IMR-90 (cell line): ENCODE data around the gene PITPNC1. TPM values are rescaled to one million over a fixed set of nuclear protein-coding genes. Genes with fewer than 3 reads are reported as not detected.

ENCODE experiments used
- ATAC-seq: fragments of 200-7000 bp; cut with Tn5 transposase; 2 replicates; pipeline ENCODE4 v1.9.1; 2020; ENCODE audit warnings: low read depth, mild to moderate bottlenecking, moderate library complexity
- BruUV-seq: library from RNA; stranded (reverse); fragments of 400-500 nt; replicated peaks from 2 replicates; lab custom pipeline; 2021; lab: Mats Ljungman, UMichigan
- CTCF ChIA-PET: fragments of 300-600 bp; formaldehyde crosslinking; extraction: SDS; loops from one replicate; lab custom pipeline; 2021; ENCODE audit warnings: antibody characterized with exemption; lab: Yijun Ruan, JAX
- POLR2A ChIA-PET: fragments of 300-600 bp; sonication (Branson Sonifier 250); formaldehyde crosslinking; loops from one replicate; lab custom pipeline; 2022; ENCODE audit warnings: antibody characterized with exemption; ENCODE audit not compliant: unreplicated experiment; lab: Charles Lee
- DNase-seq: peaks from one replicate; pipeline ENCODE4 v3.0.0; 2013
- H2AFZ ChIP-seq: replicated peaks from 2 replicates; pipeline ENCODE3; 2013; ENCODE audit warnings: low read length, mild to moderate bottlenecking; ENCODE audit not compliant: poor library complexity
- H2AK5ac ChIP-seq: 2 replicates; pipeline ENCODE4 v1.6.1; 2013; ENCODE audit warnings: low read depth, low read length, inconsistent platforms
- H2AK9ac ChIP-seq: replicated peaks from 2 replicates; pipeline ENCODE3; 2013; ENCODE audit warnings: mild to moderate bottlenecking, low read depth, low read length, moderate library complexity; ENCODE audit not compliant: poor library complexity
- H2BK120ac ChIP-seq: 2 replicates; pipeline ENCODE4 v1.6.1; 2013; ENCODE audit warnings: low read depth, low read length, inconsistent platforms
- H2BK15ac ChIP-seq: 3 replicates; pipeline ENCODE4 v1.6.1; 2013; ENCODE audit warnings: low read depth, low read length, inconsistent platforms
- H2BK20ac ChIP-seq: 2 replicates; pipeline ENCODE4 v1.6.1; 2013; ENCODE audit warnings: low read depth, mild to moderate bottlenecking, inconsistent platforms, low read length, moderate library complexity
- H2BK5ac ChIP-seq: 2 replicates; pipeline ENCODE4 v1.6.1; 2013; ENCODE audit warnings: mild to moderate bottlenecking, low read depth, low read length, inconsistent platforms; ENCODE audit not compliant: poor library complexity, severe bottlenecking
- H3K14ac ChIP-seq: replicated peaks from 2 replicates; pipeline ENCODE4 v1.6.1; 2013; ENCODE audit warnings: low read depth, low read length, inconsistent platforms
- H3K18ac ChIP-seq: 2 replicates; pipeline ENCODE4 v1.6.1; 2013; ENCODE audit warnings: low read depth, low read length, control low read depth
- H3K23ac ChIP-seq: 2 replicates; pipeline ENCODE4 v1.6.1; 2013; ENCODE audit warnings: low read depth, low read length, inconsistent platforms
- H3K27ac ChIP-seq: 2 replicates; pipeline ENCODE4 v1.5.1; 2013; ENCODE audit warnings: mild to moderate bottlenecking, control low read depth, low read length; ENCODE audit not compliant: insufficient read depth
- H3K27me3 ChIP-seq: 2 replicates; pipeline ENCODE4 v1.6.1; 2013; ENCODE audit warnings: low read length; ENCODE audit not compliant: control insufficient read depth, insufficient read depth
- H3K36me3 ChIP-seq: 2 replicates; pipeline ENCODE4 v1.6.1; 2013; ENCODE audit warnings: low read length, mixed read lengths; ENCODE audit not compliant: control insufficient read depth, insufficient read depth
- H3K4ac ChIP-seq: 2 replicates; pipeline ENCODE4 v1.6.1; 2013; ENCODE audit warnings: low read depth, low read length, inconsistent platforms
- H3K4me1 ChIP-seq: 2 replicates; pipeline ENCODE4 v1.6.1; 2013; ENCODE audit warnings: low read length, mixed read lengths; ENCODE audit not compliant: control insufficient read depth, insufficient read depth
- H3K4me2 ChIP-seq: 2 replicates; pipeline ENCODE4 v1.6.1; 2013; ENCODE audit warnings: low read depth, mild to moderate bottlenecking, control low read depth, low read length, moderate library complexity
- H3K4me3 ChIP-seq: 2 replicates; pipeline ENCODE4 v1.5.1; 2013; ENCODE audit warnings: low read depth, mild to moderate bottlenecking, control low read depth, low read length, moderate library complexity; ENCODE audit not compliant: insufficient read depth
- H3K56ac ChIP-seq: 2 replicates; pipeline ENCODE4 v1.6.1; 2013; ENCODE audit warnings: low read length, inconsistent platforms; ENCODE audit not compliant: insufficient read depth; ENCODE audit errors: extremely low read depth
- H3K79me1 ChIP-seq, 2 experiments: 2 replicates each; pipeline ENCODE4 v1.6.1; 2013; ENCODE audit warnings: low read length in 2 of 2, inconsistent platforms in 1 of 2, low read depth in 1 of 2
- H3K9ac ChIP-seq: 2 replicates; pipeline ENCODE4 v1.6.1; 2013; ENCODE audit warnings: low read depth, low read length, control low read depth
- H3K9me1 ChIP-seq: 2 replicates; pipeline ENCODE4 v1.6.1; 2013; ENCODE audit warnings: low read length, inconsistent platforms; ENCODE audit not compliant: insufficient read depth
- H3K9me3 ChIP-seq: 2 replicates; pipeline ENCODE4 v1.6.1; 2013; ENCODE audit warnings: low read length; ENCODE audit not compliant: control insufficient read depth, insufficient read depth
- H4K20me1 ChIP-seq: 2 replicates; pipeline ENCODE4 v1.6.1; 2013; ENCODE audit warnings: low read length, inconsistent platforms; ENCODE audit not compliant: insufficient read depth
- H4K5ac ChIP-seq: 2 replicates; pipeline ENCODE4 v1.6.1; 2013; ENCODE audit warnings: mild to moderate bottlenecking, low read depth, low read length, control low read depth
- H4K8ac ChIP-seq, 2 experiments: 2 replicates each; pipeline ENCODE4 v1.6.1; 2013; ENCODE audit warnings: low read depth in 2 of 2, low read length in 2 of 2, control low read depth in 1 of 2, inconsistent platforms in 1 of 2
- H4K91ac ChIP-seq: 2 replicates; pipeline ENCODE4 v1.6.1; 2013; ENCODE audit warnings: low read depth, low read length, inconsistent platforms; ENCODE audit not compliant: insufficient read depth
- BHLHE40 ChIP-seq: fragments of 150-350 bp; IDR thresholded peaks from 2 replicates; pipeline ENCODE4 v1.6.1; 2016; ENCODE audit warnings: mild to moderate bottlenecking, low read depth, low read length
- CEBPB ChIP-seq: IDR thresholded peaks from 2 replicates; pipeline ENCODE4 v1.6.1; 2012; ENCODE audit warnings: low read depth, low read length, improper control_type of control experiment
- CHD1 ChIP-seq: IDR thresholded peaks from 2 replicates; pipeline ENCODE4 v1.6.1; 2012; ENCODE audit warnings: low read depth, low read length, improper control_type of control experiment
- FOS ChIP-seq: fragments of 150-350 bp; IDR thresholded peaks from 2 replicates; pipeline ENCODE4 v1.6.1; 2016; ENCODE audit warnings: low read depth, low read length
- MAZ ChIP-seq: IDR thresholded peaks from 2 replicates; pipeline ENCODE4 v1.6.1; 2012; ENCODE audit warnings: low read depth, mild to moderate bottlenecking, low read length, improper control_type of control experiment, moderate library complexity, borderline replicate concordance
- MXI1 ChIP-seq: IDR thresholded peaks from 2 replicates; pipeline ENCODE4 v1.6.1; 2012; ENCODE audit warnings: low read depth, mild to moderate bottlenecking, low read length, moderate library complexity, borderline replicate concordance
- POLR2A ChIP-seq: IDR thresholded peaks from 2 replicates; pipeline ENCODE4 v1.6.1; 2012; ENCODE audit warnings: mild to moderate bottlenecking, low read depth, low read length
- RAD21 ChIP-seq: IDR thresholded peaks from 2 replicates; pipeline ENCODE4 v1.6.1; 2012; ENCODE audit warnings: low read length, improper control_type of control experiment
- RCOR1 ChIP-seq: IDR thresholded peaks from 2 replicates; pipeline ENCODE4 v1.6.1; 2012; ENCODE audit warnings: mild to moderate bottlenecking, low read length, improper control_type of control experiment; ENCODE audit not compliant: insufficient replicate concordance
- RFX5 ChIP-seq: IDR thresholded peaks from 2 replicates; pipeline ENCODE4 v1.8.0; 2012; ENCODE audit warnings: low read depth, mild to moderate bottlenecking, low read length, moderate library complexity
- SMC3 ChIP-seq: fragments of 150-350 bp; IDR thresholded peaks from 2 replicates; pipeline ENCODE4 v1.6.1; 2016; ENCODE audit warnings: low read depth, mild to moderate bottlenecking, antibody characterized with exemption, low read length, moderate library complexity
- WGBS, 2 experiments: methylation state at CpG; one replicate each; pipeline versions ENCODE4 v1.1.5 to v1.1.7; 2013; ENCODE audit warnings: missing lambda C conversion rate in 2 of 2; ENCODE audit not compliant: insufficient read length in 1 of 2; ENCODE audit errors: extremely low coverage in 2 of 2; 5-methylcytosine and 5-hydroxymethylcytosine counted together
- dilution Hi-C: fragments of 300-500 bp; cut with HindIII; formaldehyde crosslinking; loops from one replicate; pipeline ENCODE4 v1.14.3; 2018; ENCODE audit warnings: low sequenced_read_pairs; ENCODE audit not compliant: unreplicated experiment
- in situ Hi-C: fragments of 300-500 bp; cut with MboI; formaldehyde crosslinking; loops from 3 replicates; pipeline ENCODE4 v1.14.3; 2019; ENCODE audit warnings: low sequenced_read_pairs, inconsistent platforms, mixed read lengths
- intact Hi-C: fragments of 100-400 bp; cut with micrococcal nuclease; formaldehyde crosslinking; loops from 2 replicates; pipeline ENCODE4 v1.10.0; 2022
- polyA plus RNA-seq, 3 experiments: library from polyadenylated mRNA; depleted of rRNA; stranded (reverse); fragments of >200 nt; gene quantifications; 2 replicates each; pipeline ENCODE4 v1.2.3, GENCODE V29; 2012; ENCODE audit warnings: low replicate concordance in 1 of 3
- total RNA-seq: library from RNA; depleted of rRNA; stranded (reverse); fragments of >200 nt; gene quantifications from 2 replicates; pipeline ENCODE4 v1.2.3, GENCODE V29; 2012
- TF ChIP-seq, protein P1 (sequence below): fragments of 150-350 bp; IDR thresholded peaks from 2 replicates; pipeline ENCODE4 v1.6.1; 2016; ENCODE audit warnings: low read depth, mild to moderate bottlenecking, low read length, moderate library complexity, borderline replicate concordance
- TF ChIP-seq, protein P2 (sequence below): fragments of 150-350 bp; IDR thresholded peaks from 2 replicates; pipeline ENCODE4 v1.6.1; 2017; ENCODE audit warnings: mild to moderate bottlenecking, antibody characterized with exemption, low read length, low read depth
- TF ChIP-seq, protein P3 (sequence below): conservative IDR thresholded peaks from 2 replicates; pipeline ENCODE4 v1.5.1; 2012; ENCODE audit warnings: mild to moderate bottlenecking, low read depth, low read length, improper control_type of control experiment

PITPNC1 gene
- total and polyA plus RNA-seq, 2 of the 4 experiments (the other 2 are of a cell fraction), result 4.1 TPM

DNA sequence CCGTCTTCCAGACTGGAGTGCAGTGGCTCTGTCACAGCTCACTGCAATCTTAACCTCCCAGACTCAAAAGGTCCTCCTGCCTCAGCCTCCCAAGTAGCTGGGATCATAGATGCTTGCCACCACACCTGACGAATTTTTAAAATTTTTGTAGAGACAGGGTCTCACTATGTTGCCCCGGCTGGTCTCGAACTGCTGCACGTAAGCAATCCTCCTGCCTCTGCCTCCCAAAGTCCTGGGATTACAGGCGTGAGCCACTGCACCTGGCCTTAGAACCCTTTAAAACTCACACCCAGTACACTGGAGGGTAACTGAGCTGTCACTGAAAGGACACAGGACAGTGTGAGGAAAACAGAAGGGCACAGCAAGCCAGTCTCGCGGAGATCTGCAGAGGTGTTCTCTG is 243.0 kb downstream of the PITPNC1 start:
- Histone ChIP-seq H3K27ac (no peak overlapping the region), H3K4me1 (no peaks in the 10 kb centered on the region), H3K56ac (no peak overlapping the region), H3K4me2 (no peak overlapping the region), H3K9me1 (0 out of 2 replicates have a peak, but pooled peaks cover 3% of the 10 kb centered on the region), H4K5ac (no peak overlapping the region), H4K20me1 (no peaks in the 10 kb centered on the region), H3K27me3 (no peaks in the 10 kb centered on the region), H3K23ac (no peak overlapping the region), H2AK9ac (no peak overlapping the region), H3K36me3 (no peaks in the 10 kb centered on the region), H3K9ac (no peak overlapping the region), H3K9me3 (no peaks in the 10 kb centered on the region), H2BK20ac (no peak overlapping the region), H2BK15ac (no peak overlapping the region), H4K8ac (no peak overlapping the region), H2AFZ (no peak overlapping the region), H2BK120ac (no peak overlapping the region), H3K14ac (no peak overlapping the region), H2BK5ac (no peak overlapping the region), H2AK5ac (no peak overlapping the region), H3K18ac (no peak overlapping the region), H3K4me3 (no peak overlapping the region), H3K4ac (no peak overlapping the region), H4K91ac (no peak overlapping the region), H3K79me1 (no peaks in the 10 kb centered on the region)
- TF ChIP-seq MAZ (no peak), BHLHE40 (no peak), SMC3 (no peak), POLR2A (no peak), RAD21 (no peak), CEBPB (no peak), RCOR1 (no peak), FOS (no peak), CHD1 (no peak), MXI1 (no peak), RFX5 (no peak)
- TF ChIP-seq, protein P1, sequence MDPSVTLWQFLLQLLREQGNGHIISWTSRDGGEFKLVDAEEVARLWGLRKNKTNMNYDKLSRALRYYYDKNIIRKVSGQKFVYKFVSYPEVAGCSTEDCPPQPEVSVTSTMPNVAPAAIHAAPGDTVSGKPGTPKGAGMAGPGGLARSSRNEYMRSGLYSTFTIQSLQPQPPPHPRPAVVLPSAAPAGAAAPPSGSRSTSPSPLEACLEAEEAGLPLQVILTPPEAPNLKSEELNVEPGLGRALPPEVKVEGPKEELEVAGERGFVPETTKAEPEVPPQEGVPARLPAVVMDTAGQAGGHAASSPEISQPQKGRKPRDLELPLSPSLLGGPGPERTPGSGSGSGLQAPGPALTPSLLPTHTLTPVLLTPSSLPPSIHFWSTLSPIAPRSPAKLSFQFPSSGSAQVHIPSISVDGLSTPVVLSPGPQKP, result no peak
- TF ChIP-seq, protein P2, sequence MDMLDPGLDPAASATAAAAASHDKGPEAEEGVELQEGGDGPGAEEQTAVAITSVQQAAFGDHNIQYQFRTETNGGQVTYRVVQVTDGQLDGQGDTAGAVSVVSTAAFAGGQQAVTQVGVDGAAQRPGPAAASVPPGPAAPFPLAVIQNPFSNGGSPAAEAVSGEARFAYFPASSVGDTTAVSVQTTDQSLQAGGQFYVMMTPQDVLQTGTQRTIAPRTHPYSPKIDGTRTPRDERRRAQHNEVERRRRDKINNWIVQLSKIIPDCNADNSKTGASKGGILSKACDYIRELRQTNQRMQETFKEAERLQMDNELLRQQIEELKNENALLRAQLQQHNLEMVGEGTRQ, result no peak
- TF ChIP-seq, protein P3, sequence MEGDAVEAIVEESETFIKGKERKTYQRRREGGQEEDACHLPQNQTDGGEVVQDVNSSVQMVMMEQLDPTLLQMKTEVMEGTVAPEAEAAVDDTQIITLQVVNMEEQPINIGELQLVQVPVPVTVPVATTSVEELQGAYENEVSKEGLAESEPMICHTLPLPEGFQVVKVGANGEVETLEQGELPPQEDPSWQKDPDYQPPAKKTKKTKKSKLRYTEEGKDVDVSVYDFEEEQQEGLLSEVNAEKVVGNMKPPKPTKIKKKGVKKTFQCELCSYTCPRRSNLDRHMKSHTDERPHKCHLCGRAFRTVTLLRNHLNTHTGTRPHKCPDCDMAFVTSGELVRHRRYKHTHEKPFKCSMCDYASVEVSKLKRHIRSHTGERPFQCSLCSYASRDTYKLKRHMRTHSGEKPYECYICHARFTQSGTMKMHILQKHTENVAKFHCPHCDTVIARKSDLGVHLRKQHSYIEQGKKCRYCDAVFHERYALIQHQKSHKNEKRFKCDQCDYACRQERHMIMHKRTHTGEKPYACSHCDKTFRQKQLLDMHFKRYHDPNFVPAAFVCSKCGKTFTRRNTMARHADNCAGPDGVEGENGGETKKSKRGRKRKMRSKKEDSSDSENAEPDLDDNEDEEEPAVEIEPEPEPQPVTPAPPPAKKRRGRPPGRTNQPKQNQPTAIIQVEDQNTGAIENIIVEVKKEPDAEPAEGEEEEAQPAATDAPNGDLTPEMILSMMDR, result no peak
- ChIA-PET POLR2A (no interaction called here), CTCF (no interaction called here)
- BruUV-seq, result no TSS peak
- intact Hi-C loops (no loop called here), dilution Hi-C loops (no loop called here), in situ Hi-C loops (no loop called here)
- ATAC-seq, result no peak
- no peak for DNase-seq
- 100% methylated on average over 6 of the region's 8 CpGs; no CpG with 5 or more reads in 1 of the 2 experiments for WGBS, 2 experiments
